ENCODE measurements around the gene ZMIZ1. TPM values are rescaled to one million over a fixed set of nuclear protein-coding genes. Genes with fewer than 3 reads are reported as not detected.
A peak's percentile ranks its signal among the peaks of the same experiment; 100 is the strongest.
"Not testable (repeated sequence)": the region's sequence is repeated elsewhere in the genome, so short reads cannot be mapped to it uniquely, and the experiment has no call there.

Gene ZMIZ1
- polyA plus RNA-seq, 1 experiment, result 13.0 TPM

GRCh38 chr10:79328147-79328701, 259.5 kb downstream of the ZMIZ1 start:
- H3K36me3 ChIP-seq (ENCODE audit: control insufficient read depth, insufficient read depth, low read length), result no peaks in the 10 kb centered on the region
- no peaks in the 10 kb centered on the region for H3K27me3 ChIP-seq (ENCODE audit: control insufficient read depth, insufficient read depth, low read length)
- ChIA-PET CTCF (interaction anchor here (1.6 kb wide), 1 partner anchor 18 kb away, joined by 5 read pairs; no protein-coding TSS in a partner anchor), POLR2A (no interaction called here)
- no peak for DNase-seq (ENCODE audit: low read depth)
- H3K4me3 ChIP-seq (ENCODE audit: low read depth, low read length), result no peak overlapping the region
- TF ChIP-seq CTCF (IDR thresholded peaks at IDR 0.05; ENCODE audit: insufficient read depth, low read depth, low read length), result no peak

GRCh38 chr10:79328737-79329504, 260.2 kb downstream of the ZMIZ1 start:
- no peak for TF ChIP-seq CTCF (IDR thresholded peaks at IDR 0.05; ENCODE audit: insufficient read depth, low read depth, low read length)
- no peak overlapping the region for H3K4me3 ChIP-seq (ENCODE audit: low read depth, low read length)
- ChIA-PET POLR2A (no interaction called here), CTCF (no interaction called here)
- H3K36me3 ChIP-seq (ENCODE audit: control insufficient read depth, insufficient read depth, low read length), result no peaks in the 10 kb centered on the region
- H3K27me3 ChIP-seq (ENCODE audit: control insufficient read depth, insufficient read depth, low read length), result no peaks in the 10 kb centered on the region
- no peak for DNase-seq (ENCODE audit: low read depth)

- Histone ChIP-seq H3K27me3 (ENCODE audit: control insufficient read depth, insufficient read depth, low read length) (no peaks in the 10 kb centered on the region), H3K36me3 (ENCODE audit: control insufficient read depth, insufficient read depth, low read length) (no peaks in the 10 kb centered on the region), H3K4me3 (ENCODE audit: low read depth, low read length) (no peak overlapping the region)
- ChIA-PET CTCF (no interaction called here), POLR2A (no interaction called here)
- no peak for DNase-seq (ENCODE audit: low read depth)
- TF ChIP-seq CTCF (IDR thresholded peaks at IDR 0.05; ENCODE audit: insufficient read depth, low read depth, low read length), result no peak
These were observed 260.8 kb downstream of the ZMIZ1 start for GRCh38 chr10:79329529-79329928.

- no peak for TF ChIP-seq CTCF (IDR thresholded peaks at IDR 0.05; ENCODE audit: insufficient read depth, low read depth, low read length)
- no peak for DNase-seq (ENCODE audit: low read depth)
- no peaks in the 10 kb centered on the region for H3K36me3 ChIP-seq (ENCODE audit: control insufficient read depth, insufficient read depth, low read length)
- CTCF ChIA-PET, result interaction anchor here (1.0 to 1.3 kb wide), 2 partner anchors 13 to 15 kb away, joined by 3 read pairs; no protein-coding TSS in a partner anchor
- POLR2A ChIA-PET, result no interaction called here
- H3K4me3 ChIP-seq (ENCODE audit: low read depth, low read length), result no peak overlapping the region
- no peaks in the 10 kb centered on the region for H3K27me3 ChIP-seq (ENCODE audit: control insufficient read depth, insufficient read depth, low read length)
These were observed 262.5 kb downstream of the ZMIZ1 start for GRCh38 chr10:79331226-79331625.

GRCh38 chr10:79331709-79332108, 262.9 kb downstream of the ZMIZ1 start:
- ChIA-PET CTCF (interaction anchor here (1.0 to 1.3 kb wide), 2 partner anchors 13 to 14 kb away, joined by 3 read pairs; no protein-coding TSS in a partner anchor), POLR2A (no interaction called here)
- no peak for TF ChIP-seq CTCF (IDR thresholded peaks at IDR 0.05; ENCODE audit: insufficient read depth, low read depth, low read length)
- Histone ChIP-seq H3K27me3 (ENCODE audit: control insufficient read depth, insufficient read depth, low read length) (no peaks in the 10 kb centered on the region), H3K36me3 (ENCODE audit: control insufficient read depth, insufficient read depth, low read length) (no peaks in the 10 kb centered on the region), H3K4me3 (ENCODE audit: low read depth, low read length) (no peak overlapping the region)
- peak; percentile 65 for DNase-seq (ENCODE audit: low read depth)

- H3K27me3 ChIP-seq (ENCODE audit: control insufficient read depth, insufficient read depth, low read length); H3K36me3 ChIP-seq (ENCODE audit: control insufficient read depth, insufficient read depth, low read length); DNase-seq (ENCODE audit: low read depth); H3K4me3 ChIP-seq (ENCODE audit: low read depth, low read length): not testable (repeated sequence)
- CTCF ChIA-PET, result interaction anchor here (1.0 to 1.2 kb wide), 2 partner anchors 11 to 12 kb away, joined by 3 to 4 read pairs; no protein-coding TSS in a partner anchor
- POLR2A ChIA-PET, result interaction anchor here (0.6 kb wide), 1 partner anchor 114 kb away, joined by 13 read pairs; no protein-coding TSS in a partner anchor
These were observed 264.0 kb downstream of the ZMIZ1 start for GRCh38 chr10:79332610-79333315.
